Karpas-422 (cell line): ENCODE data around the gene CHRNA4. TPM values are rescaled to one million over a fixed set of nuclear protein-coding genes. Genes with fewer than 3 reads are reported as not detected.
"Not testable (repeated sequence)": the region's sequence is repeated elsewhere in the genome, so short reads cannot be mapped to it uniquely, and the experiment has no call there.

Source experiments
- DNase-seq: peaks from one replicate; pipeline ENCODE4 v3.0.0-alpha.2; 2015
- H2AFZ ChIP-seq: fragments of 200-600 bp; sonication (generic); 2 replicates; pipeline ENCODE4 v1.6.1; 2014; ENCODE audit warnings: antibody characterized with exemption, low read length, mixed read lengths
- H3K27ac ChIP-seq: fragments of 200-600 bp; sonication (generic); 2 replicates; pipeline ENCODE4 v1.5.1; 2014; ENCODE audit warnings: mild to moderate bottlenecking, low read length, moderate library complexity
- H3K27me3 ChIP-seq: fragments of 200-600 bp; sonication (generic); 2 replicates; pipeline ENCODE4 v1.6.1; 2014; ENCODE audit warnings: low read length, mixed read lengths
- H3K36me3 ChIP-seq: fragments of 200-600 bp; sonication (generic); 2 replicates; pipeline ENCODE4 v1.6.1; 2014; ENCODE audit warnings: low read length, mixed read lengths; ENCODE audit not compliant: insufficient read depth
- H3K4me1 ChIP-seq: fragments of 200-600 bp; sonication (generic); 2 replicates; pipeline ENCODE4 v1.6.1; 2014; ENCODE audit warnings: mild to moderate bottlenecking, low read length, mixed read lengths
- H3K4me2 ChIP-seq: fragments of 200-600 bp; sonication (generic); 2 replicates; pipeline ENCODE4 v1.6.1; 2014; ENCODE audit warnings: low read length, low read depth, mild to moderate bottlenecking; ENCODE audit not compliant: poor library complexity, severe bottlenecking
- H3K4me3 ChIP-seq: fragments of 200-600 bp; sonication (generic); 2 replicates; pipeline ENCODE4 v1.5.1; 2014; ENCODE audit warnings: mild to moderate bottlenecking, antibody characterized with exemption, low read length, mixed read lengths
- H3K79me2 ChIP-seq: fragments of 200-600 bp; sonication (generic); 2 replicates; pipeline ENCODE4 v1.6.1; 2014; ENCODE audit warnings: mild to moderate bottlenecking, low read length, mixed read lengths
- H3K9ac ChIP-seq: fragments of 200-600 bp; sonication (generic); 2 replicates; pipeline ENCODE4 v1.6.0; 2014; ENCODE audit warnings: low read length
- H3K9me2 ChIP-seq: fragments of 200-600 bp; sonication (generic), shearing (Covaris generic); replicated peaks from 2 replicates; pipeline ENCODE4 v1.6.0; 2014; ENCODE audit warnings: mild to moderate bottlenecking, low read length, moderate library complexity; ENCODE audit not compliant: insufficient read depth
- H3K9me3 ChIP-seq: fragments of 300-700, 200-600 bp; sonication (generic); 2 replicates; pipeline ENCODE4 v1.6.1; 2014; ENCODE audit warnings: low read length, mixed read lengths
- H4K20me1 ChIP-seq: fragments of 200-600 bp; sonication (generic); 2 replicates; pipeline ENCODE4 v1.6.1; 2014; ENCODE audit warnings: mild to moderate bottlenecking, antibody characterized with exemption, low read length, low read depth; ENCODE audit not compliant: insufficient read depth
- total RNA-seq: library from RNA; depleted of rRNA; stranded (reverse); fragments of >200 nt; shearing (Covaris generic); gene quantifications from 2 replicates; pipeline ENCODE4 v1.2.3, GENCODE V29; 2014; ENCODE audit warnings: low replicate concordance

The CHRNA4 gene
- total RNA-seq, 1 experiment from 2014 or later: not detected

DNA sequence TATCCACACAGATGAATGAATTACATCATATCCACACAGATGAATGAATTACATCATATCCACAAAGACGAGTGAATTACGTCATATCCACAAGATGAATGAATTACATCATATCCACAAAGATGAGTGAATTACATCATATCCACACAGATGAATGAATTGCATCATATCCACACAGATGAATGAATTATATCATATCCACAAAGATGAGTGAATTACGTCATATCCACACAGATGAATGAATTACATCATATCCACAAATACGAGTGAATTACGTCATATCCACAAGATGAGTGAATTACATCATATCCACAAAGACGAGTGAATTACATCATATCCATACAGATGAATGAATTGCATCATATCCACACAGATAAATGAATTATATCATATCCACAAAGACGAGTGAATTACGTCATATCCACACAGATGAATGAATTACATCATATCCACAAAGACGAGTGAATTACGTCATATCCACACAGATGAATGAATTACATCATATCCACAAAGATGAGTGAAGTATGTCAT, 20.9 kb downstream of the CHRNA4 start:
- H3K27me3 ChIP-seq, H3K9ac ChIP-seq, H3K4me2 ChIP-seq, H4K20me1 ChIP-seq, H3K9me3 ChIP-seq, H3K27ac ChIP-seq, DNase-seq, H3K9me2 ChIP-seq, H3K79me2 ChIP-seq, H3K4me1 ChIP-seq, H2AFZ ChIP-seq, H3K4me3 ChIP-seq, H3K36me3 ChIP-seq: not testable (repeated sequence)

DNA sequence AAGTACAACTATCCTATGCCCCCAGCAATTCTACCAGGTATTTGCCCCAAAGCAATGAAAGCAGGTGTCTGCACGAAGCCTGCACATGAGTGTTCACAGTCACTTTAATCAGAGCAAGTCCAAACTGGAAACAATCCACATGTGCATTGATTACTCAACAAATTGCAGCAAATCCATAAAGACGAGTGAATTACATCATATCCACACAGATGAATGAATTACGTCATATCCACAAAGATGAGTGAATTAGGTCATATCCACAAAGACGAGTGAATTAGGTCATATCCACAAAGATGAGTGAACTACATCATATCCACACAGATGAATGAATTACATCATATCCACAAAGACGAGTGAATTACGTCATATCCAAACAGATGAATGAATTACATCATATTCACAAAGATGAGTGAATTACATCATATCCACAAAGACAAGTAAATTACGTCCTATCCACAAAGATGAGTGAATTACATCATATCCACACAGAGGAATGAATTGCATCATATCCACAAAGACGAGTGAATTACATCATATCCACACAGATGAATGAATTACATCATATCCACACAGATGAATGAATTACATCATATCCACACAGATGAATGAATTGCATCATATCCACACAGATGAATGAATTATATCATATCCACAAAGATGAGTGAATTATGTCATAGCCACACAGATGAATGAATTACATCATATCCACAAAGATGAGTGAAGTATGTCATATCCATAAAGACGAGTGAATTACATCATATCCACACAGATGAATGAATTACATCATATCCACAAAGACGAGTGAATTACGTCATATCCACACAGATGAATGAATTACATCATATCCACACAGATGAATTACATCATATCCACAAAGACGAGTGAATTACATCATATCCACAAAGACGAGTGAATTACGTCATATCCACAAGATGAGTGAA, 21.7 kb downstream of the CHRNA4 start:
- H2AFZ ChIP-seq, H3K4me3 ChIP-seq, H3K27ac ChIP-seq, H3K79me2 ChIP-seq, H3K9me3 ChIP-seq, H3K9me2 ChIP-seq, H3K36me3 ChIP-seq, H3K9ac ChIP-seq, H3K27me3 ChIP-seq, H4K20me1 ChIP-seq, H3K4me1 ChIP-seq, DNase-seq, H3K4me2 ChIP-seq: not testable (repeated sequence)

DNA sequence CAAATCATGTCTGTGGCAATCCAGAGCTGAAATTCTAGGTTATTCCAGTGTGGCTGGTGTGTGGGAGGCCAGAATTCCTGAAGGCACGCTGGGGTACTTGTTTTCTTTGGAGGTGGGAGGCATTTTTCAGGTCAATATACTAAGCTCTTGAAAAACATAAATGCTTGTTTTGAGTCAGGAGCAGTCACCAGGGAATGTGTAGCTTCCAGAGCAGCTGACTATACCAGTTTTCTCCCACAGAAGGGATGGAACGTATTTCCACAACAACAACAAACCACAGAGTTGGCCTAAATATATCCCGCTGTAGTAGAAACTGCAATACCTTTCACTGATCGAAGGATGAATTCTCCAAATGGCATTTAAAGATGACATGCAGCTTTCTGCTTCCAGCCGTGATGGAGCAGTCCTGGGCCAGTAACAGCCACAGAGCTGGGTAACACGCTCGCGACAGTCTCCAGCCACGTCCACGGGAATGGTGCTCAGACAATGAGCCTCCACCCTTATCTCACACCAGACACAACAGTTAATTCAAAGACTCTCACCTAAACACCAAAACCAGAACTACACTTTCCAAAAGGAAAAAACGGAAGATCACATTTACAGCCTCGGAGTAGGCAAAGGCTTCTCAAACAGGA, 23.2 kb downstream of the CHRNA4 start:
- H3K9me3 ChIP-seq: no peaks in the 10 kb centered on the region

DNA sequence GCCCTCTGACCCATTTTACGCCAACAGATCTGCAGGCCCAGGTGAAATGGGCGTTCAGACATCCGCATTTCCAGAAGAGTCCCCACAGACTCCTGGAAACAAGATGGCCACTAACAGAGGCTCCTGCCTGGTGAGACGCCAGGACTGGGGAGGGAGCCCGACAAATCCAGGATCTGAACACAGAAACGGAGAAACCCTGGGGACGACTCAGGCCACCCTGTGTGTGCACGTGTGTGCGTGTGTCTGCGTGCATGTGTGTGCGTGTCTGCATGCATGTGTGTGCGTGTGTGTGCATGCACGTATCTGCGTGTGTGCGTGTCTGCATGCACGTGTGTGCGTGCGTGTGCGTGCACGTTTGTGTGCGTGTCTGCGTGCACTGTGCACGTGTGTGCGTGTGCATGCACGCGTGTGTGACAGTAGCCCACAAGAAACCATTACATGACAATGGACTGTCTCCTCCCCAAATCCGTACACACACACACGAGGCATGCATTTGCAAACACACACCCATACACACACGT, 24.9 kb downstream of the CHRNA4 start:
- DNase-seq: no peak
- H3K27me3 ChIP-seq: no peaks in the 10 kb centered on the region
- H3K4me2 ChIP-seq: no peak overlapping the region
- H3K27ac ChIP-seq: no peak overlapping the region
- no peak overlapping the region for H3K4me3 ChIP-seq
- H3K9me2 ChIP-seq: no peaks in the 10 kb centered on the region
- H2AFZ ChIP-seq: no peak overlapping the region
- H3K79me2 ChIP-seq: no peaks in the 10 kb centered on the region
- no peaks in the 10 kb centered on the region for H3K4me1 ChIP-seq
- H4K20me1 ChIP-seq: no peaks in the 10 kb centered on the region
- no peaks in the 10 kb centered on the region for H3K36me3 ChIP-seq
- no peaks in the 10 kb centered on the region; the same call in 1 of the 2 replicates for H3K9me3 ChIP-seq
- no peak overlapping the region for H3K9ac ChIP-seq

More for the DNA sequence above, 23.2 kb downstream of the CHRNA4 start:
- no peaks in the 10 kb centered on the region for H4K20me1 ChIP-seq
- H3K4me3 ChIP-seq: no peak overlapping the region
- no peak overlapping the region for H3K9ac ChIP-seq
- no peaks in the 10 kb centered on the region for H3K36me3 ChIP-seq
- no peaks in the 10 kb centered on the region for H3K4me1 ChIP-seq
- no peak for DNase-seq
- H3K79me2 ChIP-seq: no peaks in the 10 kb centered on the region
- no peaks in the 10 kb centered on the region for H3K9me2 ChIP-seq
- no peaks in the 10 kb centered on the region for H3K27me3 ChIP-seq
- H2AFZ ChIP-seq: no peak overlapping the region
- no peak overlapping the region for H3K4me2 ChIP-seq
- H3K27ac ChIP-seq: no peak overlapping the region

DNA sequence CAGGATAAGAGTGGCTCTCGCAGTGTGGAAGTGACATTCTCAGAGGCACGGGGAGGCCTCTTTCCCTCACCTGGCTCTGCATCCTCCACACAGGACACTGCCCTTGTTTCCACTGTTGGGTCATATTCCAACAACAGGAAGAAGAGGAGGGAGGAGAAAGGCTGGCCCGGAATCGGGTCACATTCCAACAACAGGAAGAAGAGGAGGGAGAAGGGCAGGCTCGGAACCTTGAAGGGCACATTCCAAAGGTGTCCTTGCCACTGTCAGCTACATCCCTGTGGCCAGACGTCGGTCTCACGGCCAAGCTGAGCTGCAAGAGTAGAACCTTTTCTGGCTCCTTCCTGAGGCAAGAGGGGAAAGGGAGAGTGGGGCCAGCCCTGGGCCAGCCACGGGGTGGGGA, 25.4 kb downstream of the CHRNA4 start:
- no peaks in the 10 kb centered on the region; the same call in 1 of the 2 replicates for H3K9me3 ChIP-seq
- no peak for DNase-seq
- no peak overlapping the region for H3K4me2 ChIP-seq
- H3K27me3 ChIP-seq: no peaks in the 10 kb centered on the region
- H3K79me2 ChIP-seq: no peaks in the 10 kb centered on the region
- no peak overlapping the region for H3K4me3 ChIP-seq
- H3K27ac ChIP-seq: no peak overlapping the region
- H3K36me3 ChIP-seq: no peaks in the 10 kb centered on the region
- H2AFZ ChIP-seq: no peak overlapping the region
- H4K20me1 ChIP-seq: no peaks in the 10 kb centered on the region
- no peak overlapping the region for H3K9ac ChIP-seq
- no peaks in the 10 kb centered on the region for H3K9me2 ChIP-seq
- H3K4me1 ChIP-seq: no peaks in the 10 kb centered on the region

DNA sequence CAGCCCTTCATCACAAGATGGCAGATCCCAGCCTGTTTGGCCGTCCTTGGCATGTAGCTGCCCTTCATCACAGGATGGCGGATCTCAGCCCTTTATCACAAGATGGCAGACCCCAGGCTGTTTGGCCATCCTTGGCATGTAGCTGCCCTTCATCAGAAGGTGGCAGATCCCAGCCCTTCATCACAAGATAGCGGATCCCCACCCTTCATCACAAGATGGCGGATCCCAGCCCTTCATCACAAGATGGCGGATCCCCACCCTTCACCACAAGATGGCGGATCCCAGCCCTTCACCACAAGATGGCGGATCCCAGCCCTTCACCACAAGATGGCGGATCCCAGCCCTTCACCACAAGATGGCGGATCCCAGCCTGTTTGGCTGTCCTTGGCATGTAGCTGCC, 26.1 kb downstream of the CHRNA4 start:
- not testable (repeated sequence) for H3K79me2 ChIP-seq, H3K4me3 ChIP-seq, H3K9me3 ChIP-seq, DNase-seq, H2AFZ ChIP-seq, H3K9ac ChIP-seq, H3K27ac ChIP-seq, H3K4me1 ChIP-seq, H3K9me2 ChIP-seq, H3K36me3 ChIP-seq, H3K27me3 ChIP-seq, H4K20me1 ChIP-seq, H3K4me2 ChIP-seq

DNA sequence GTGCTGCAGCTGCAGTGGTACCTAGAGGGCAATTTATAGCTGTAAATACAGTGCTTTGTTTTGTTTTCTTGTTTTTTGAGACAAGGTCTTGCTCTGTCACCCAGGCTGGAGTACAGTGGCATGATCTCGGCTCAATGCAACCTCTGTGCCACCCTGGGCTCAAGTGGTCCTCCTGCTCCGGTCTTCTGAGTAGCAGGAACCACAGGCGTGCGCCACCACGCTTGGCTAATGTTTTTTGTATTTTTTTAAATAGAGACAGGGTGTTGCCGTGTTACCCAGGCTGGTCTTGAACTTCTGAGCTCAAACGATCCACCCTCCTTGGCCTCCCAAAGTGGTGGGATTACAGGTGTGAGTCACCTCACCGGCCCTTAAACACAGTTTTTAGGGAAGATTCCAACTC, 26.8 kb downstream of the CHRNA4 start:
- Histone ChIP-seq H3K27me3 (no peaks in the 10 kb centered on the region), H3K9ac (no peak overlapping the region), H3K4me2 (no peak overlapping the region), H3K36me3 (no peaks in the 10 kb centered on the region), H3K27ac (no peak overlapping the region), H3K4me3 (no peak overlapping the region), H3K79me2 (no peaks in the 10 kb centered on the region), H3K4me1 (no peaks in the 10 kb centered on the region), H4K20me1 (no peaks in the 10 kb centered on the region), H2AFZ (no peak overlapping the region), H3K9me2 (no peaks in the 10 kb centered on the region), H3K9me3 (no peaks in the 10 kb centered on the region; the same call in 1 of the 2 replicates)
- DNase-seq: no peak

DNA sequence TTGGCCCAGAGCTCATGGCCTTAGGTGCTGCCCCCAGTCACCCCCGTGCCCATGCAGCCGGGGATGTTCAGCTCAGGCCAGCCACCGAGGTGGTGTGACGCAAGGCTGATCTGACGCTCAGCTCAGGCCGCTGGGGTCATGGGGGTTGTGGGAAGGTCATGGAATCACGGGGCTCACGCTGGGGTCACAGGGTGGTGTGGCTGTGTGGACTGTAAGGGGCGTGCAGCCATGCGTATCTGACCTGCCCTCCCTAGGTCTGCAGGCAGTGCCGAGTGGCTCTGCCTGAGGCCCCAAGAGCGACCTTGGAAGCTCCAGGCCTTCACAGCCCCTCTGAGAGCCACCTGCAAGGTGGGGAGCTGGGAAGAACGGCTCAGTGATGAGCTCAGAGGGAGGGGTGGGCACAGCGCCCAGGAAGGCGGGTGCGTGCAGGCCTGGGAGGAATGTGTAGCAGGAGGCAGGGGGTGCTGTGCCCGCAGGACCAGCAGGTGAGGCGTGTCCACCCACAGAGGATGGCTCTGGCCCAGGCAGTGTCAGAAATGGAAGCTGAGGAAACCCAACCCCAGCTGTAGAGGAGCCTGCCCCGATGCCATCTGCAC, 27.8 kb downstream of the CHRNA4 start:
- Histone ChIP-seq H3K9me2 (no peaks in the 10 kb centered on the region), H3K27me3 (no peaks in the 10 kb centered on the region), H4K20me1 (no peaks in the 10 kb centered on the region), H3K4me2 (no peak overlapping the region), H2AFZ (no peak overlapping the region), H3K79me2 (no peaks in the 10 kb centered on the region), H3K4me1 (no peaks in the 10 kb centered on the region), H3K36me3 (no peaks in the 10 kb centered on the region), H3K27ac (no peak overlapping the region), H3K9me3 (no peaks in the 10 kb centered on the region; the same call in 1 of the 2 replicates), H3K9ac (no peak overlapping the region), H3K4me3 (no peak overlapping the region)
- DNase-seq: no peak
